Left lung (tissue), 10 donors: ENCODE measurements around the gene ZFYVE26. TPM values are rescaled to one million over a fixed set of nuclear protein-coding genes. Genes with fewer than 3 reads are reported as not detected.
"Not testable (repeated sequence)": the region's sequence is repeated elsewhere in the genome, so short reads cannot be mapped to it uniquely, and the experiment has no call there.

Experiments
- ATAC-seq: fragments of 200-7000 bp; cut with Tn5 transposase; one replicate; pipeline ENCODE4 v1.9.1; 2020; ENCODE audit warnings: moderate library complexity
- DNase-seq, 4 donors: peaks; one replicate each; pipeline ENCODE4 v3.0.0-alpha.2; 2013 to 2020
- H3K27ac ChIP-seq, 2 donors: fragments of 200-600 bp; sonication (generic) in 1 of 2; one replicate each; pipeline versions ENCODE4 v1.5.0 to v1.8.0; 2020 to 2021
- H3K27me3 ChIP-seq, 2 donors: fragments of 200-600 bp; sonication (generic) in 1 of 2; one replicate each; pipeline versions ENCODE4 v1.5.0 to v1.8.0; 2020 to 2021
- H3K36me3 ChIP-seq, 2 donors: fragments of 200-600 bp; sonication (generic) in 1 of 2; one replicate each; pipeline versions ENCODE4 v1.5.0 to v1.8.0; 2020 to 2021
- H3K4me1 ChIP-seq, 2 donors: fragments of 200-600 bp; one replicate each; pipeline ENCODE4 v1.8.0; 2021
- H3K4me3 ChIP-seq, 2 donors: fragments of 200-600 bp; sonication (generic) in 1 of 2; one replicate each; pipeline versions ENCODE4 v1.5.0 to v1.8.0; 2020 to 2021; ENCODE audit warnings: mild to moderate bottlenecking in 1 of 2
- H3K9me3 ChIP-seq, 2 donors: fragments of 200-600 bp; sonication (generic) in 1 of 2; one replicate each; pipeline versions ENCODE4 v1.5.0 to v1.8.0; 2020 to 2021
- CTCF ChIP-seq, 2 donors: fragments of 200-600 bp; sonication (generic) in 1 of 2; IDR thresholded peaks; one replicate each; pipeline versions ENCODE4 v1.5.0 to v1.8.0; 2021; ENCODE audit warnings: antibody characterized with exemption in 2 of 2
- intact Hi-C, 2 donors: fragments of 100-400 bp; cut with DNase I; formaldehyde crosslinking; loops; one replicate each; pipeline versions ENCODE4 v1.11.2 to v1.14.2; 2022
- polyA plus RNA-seq, 6 donors: library from polyadenylated mRNA; unstranded; fragments of 120-200 nt; gene quantifications; one replicate each; pipeline ENCODE4 v1.2.1, GENCODE V29; 2013; ENCODE audit not compliant: insufficient read length in 6 of 6
- total RNA-seq, 2 donors: library from RNA; stranded (reverse); fragmentation: NEBNext Ultra II Directional; extraction: Animal tissue kit (Norgen Biotek cat#: 25700); gene quantifications; one replicate each; pipeline ENCODE4 v1.2.1, GENCODE V29; 2021
- donor health status: DM: no; HTN: yes; CAD: no.
- donor health status: DM: no; HTN: no; CAD: no.

Gene ZFYVE26
- total and polyA plus RNA-seq, 8 donors: 15.9 to 47.8 (median 17.7) TPM

GRCh38 chr14:67821121-67821520 lies 4.7 kb upstream of the ZFYVE26 start:
- no peaks in the 10 kb centered on the region for H3K27me3 ChIP-seq
- intact Hi-C loops: no loop called here
- H3K36me3 ChIP-seq: no peaks in the 10 kb centered on the region
- H3K9me3 ChIP-seq: no peaks in the 10 kb centered on the region
- H3K4me1 ChIP-seq: peaks cover 5 to 39% of the 10 kb centered on the region in 2 donors
- no peak overlapping the region for H3K4me3 ChIP-seq
- ATAC-seq: no peak
- peak overlapping the region in 1 of 2 donors; percentile 84 for H3K27ac ChIP-seq
- TF ChIP-seq CTCF (IDR thresholded peaks at IDR 0.05): no peak
- DNase-seq: no peak

- Histone ChIP-seq H3K27me3 (no peaks in the 10 kb centered on the region), H3K9me3 (no peaks in the 10 kb centered on the region), H3K4me1 (peaks cover 10 to 45% of the 10 kb centered on the region in 2 donors), H3K36me3 (no peaks in the 10 kb centered on the region), H3K27ac (peak overlapping the region; percentile 64 to 84), H3K4me3 (peak overlapping the region; percentile 70 to 91)
- TF ChIP-seq CTCF (IDR thresholded peaks at IDR 0.05): no peak
- peak in 1 of 4 donors; percentile 19 for DNase-seq
- intact Hi-C loops: no loop called here
- ATAC-seq: peak; percentile 39
These were observed 4.1 kb upstream of the ZFYVE26 start for GRCh38 chr14:67820428-67820971.

- intact Hi-C loops: no loop called here
- Histone ChIP-seq H3K9me3 (no peaks in the 10 kb centered on the region), H3K4me3 (peak within 1 kb of the TSS; percentile 70 to 91), H3K36me3 (no peaks in the 10 kb centered on the region), H3K4me1 (peaks cover 16 to 52% of the 10 kb centered on the region in 2 donors), H3K27me3 (no peaks in the 10 kb centered on the region), H3K27ac (peak within 1 kb of the TSS; percentile 64 to 84)
- ATAC-seq (peak; percentile 84), DNase-seq (peak; percentile 86 to 89 (median 88))
- no peak for TF ChIP-seq CTCF (IDR thresholded peaks at IDR 0.05)
These were observed 3.4 kb upstream of the ZFYVE26 start, which contains the start of gene RAD51B for GRCh38 chr14:67819563-67820421. Gene RAD51B (plus strand): TSS chr14:67819779.

GRCh38 chr14:67818476-67818875 lies 2.1 kb upstream of the ZFYVE26 start:
- H3K36me3 ChIP-seq, H3K9me3 ChIP-seq, H3K27me3 ChIP-seq, ATAC-seq, DNase-seq, intact Hi-C loops: not testable (repeated sequence)
- H3K4me3 ChIP-seq: peak overlapping the region in 1 of 2 donors; percentile 91
- peaks cover 20 to 64% of the 10 kb centered on the region in 2 donors for H3K4me1 ChIP-seq
- peak overlapping the region in 1 of 2 donors; percentile 84 for H3K27ac ChIP-seq

GRCh38 chr14:67817750-67818438 lies 1.5 kb upstream of the ZFYVE26 start:
- no peak for TF ChIP-seq CTCF (IDR thresholded peaks at IDR 0.05)
- peak overlapping the region in 1 of 2 donors; percentile 84 for H3K27ac ChIP-seq

More at GRCh38 chr14:67817750-67818438, 1.5 kb upstream of the ZFYVE26 start:
- H3K4me1 ChIP-seq: peaks cover 20 to 65% of the 10 kb centered on the region in 2 donors
- H3K36me3 ChIP-seq: peaks cover 0 to 13% of the 10 kb centered on the region in 2 donors
- H3K9me3 ChIP-seq: no peaks in the 10 kb centered on the region
- H3K4me3 ChIP-seq: no peak overlapping the region
- no peak for ATAC-seq
- no peaks in the 10 kb centered on the region for H3K27me3 ChIP-seq
- intact Hi-C loops: no loop called here
- DNase-seq: no peak
